Measurements from ENCODE around the gene FRMD4A. TPM values are rescaled to one million over a fixed set of nuclear protein-coding genes. Genes with fewer than 3 reads are reported as not detected.

The FRMD4A gene
- total and polyA plus RNA-seq, 7 donors: 2.9 to 9.1 (median 6.2) TPM

DNA sequence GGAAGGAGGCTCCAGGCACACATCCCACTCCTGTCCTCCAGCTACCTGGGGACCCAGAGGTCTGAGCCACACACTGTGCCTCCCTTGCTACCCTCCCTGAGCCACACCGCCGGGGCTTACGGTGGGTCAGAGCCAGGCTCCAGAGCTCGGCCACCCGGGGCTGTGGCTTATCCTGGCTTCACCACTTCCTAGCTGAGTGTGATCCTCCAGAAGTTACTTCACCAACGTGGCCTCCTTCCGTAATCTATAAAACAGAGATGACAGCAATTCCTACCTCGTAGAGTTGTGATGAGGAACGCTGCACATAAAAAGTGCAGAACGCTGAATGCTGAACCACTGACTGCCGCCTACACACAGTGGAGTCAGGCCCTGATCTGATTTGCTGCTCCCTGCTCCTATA is 458.9 kb downstream of the FRMD4A start:
- Histone ChIP-seq H3K27ac (no peak overlapping the region), H3K4me3 (no peak overlapping the region), H3K4me1 (no peaks in the 10 kb centered on the region), H3K9me3 (no peaks in the 10 kb centered on the region), H3K36me3 (ENCODE audit: insufficient read depth in 1 of 2, low read depth in 1 of 2) (no peaks in the 10 kb centered on the region), H3K27me3 (ENCODE audit: insufficient read depth in 3 of 3, low read length in 2 of 3) (no peaks in the 10 kb centered on the region)
- intact Hi-C loops (cut with DNase I): no loop called here
- DNase-seq (no peak), ATAC-seq (peak in 1 of 4 donors; percentile 30)
- WGBS, 3 donors: 51 to 79% (median 69%) methylated on average over 11 of the region's 11 CpGs
- TF ChIP-seq, protein P1, sequence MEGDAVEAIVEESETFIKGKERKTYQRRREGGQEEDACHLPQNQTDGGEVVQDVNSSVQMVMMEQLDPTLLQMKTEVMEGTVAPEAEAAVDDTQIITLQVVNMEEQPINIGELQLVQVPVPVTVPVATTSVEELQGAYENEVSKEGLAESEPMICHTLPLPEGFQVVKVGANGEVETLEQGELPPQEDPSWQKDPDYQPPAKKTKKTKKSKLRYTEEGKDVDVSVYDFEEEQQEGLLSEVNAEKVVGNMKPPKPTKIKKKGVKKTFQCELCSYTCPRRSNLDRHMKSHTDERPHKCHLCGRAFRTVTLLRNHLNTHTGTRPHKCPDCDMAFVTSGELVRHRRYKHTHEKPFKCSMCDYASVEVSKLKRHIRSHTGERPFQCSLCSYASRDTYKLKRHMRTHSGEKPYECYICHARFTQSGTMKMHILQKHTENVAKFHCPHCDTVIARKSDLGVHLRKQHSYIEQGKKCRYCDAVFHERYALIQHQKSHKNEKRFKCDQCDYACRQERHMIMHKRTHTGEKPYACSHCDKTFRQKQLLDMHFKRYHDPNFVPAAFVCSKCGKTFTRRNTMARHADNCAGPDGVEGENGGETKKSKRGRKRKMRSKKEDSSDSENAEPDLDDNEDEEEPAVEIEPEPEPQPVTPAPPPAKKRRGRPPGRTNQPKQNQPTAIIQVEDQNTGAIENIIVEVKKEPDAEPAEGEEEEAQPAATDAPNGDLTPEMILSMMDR (IDR thresholded peaks at IDR 0.05): no peak

DNA sequence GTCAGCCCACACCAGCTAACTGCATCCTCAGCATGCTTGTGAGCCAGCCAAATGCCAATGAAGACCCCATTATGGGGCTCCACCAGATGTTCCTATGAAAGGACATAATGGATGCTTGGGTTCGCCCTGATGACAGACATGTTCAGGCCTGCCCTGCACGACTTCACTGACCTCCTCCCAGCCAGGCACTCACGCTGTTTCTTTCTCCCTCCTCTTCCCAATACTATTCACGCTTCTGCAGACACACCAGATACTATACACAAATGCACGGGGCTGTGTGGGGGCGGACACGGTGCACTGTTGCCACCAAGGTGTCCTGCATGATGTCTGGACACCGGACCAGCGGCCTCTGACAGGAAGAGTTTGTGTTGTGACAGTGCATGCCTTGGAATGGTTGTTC is 459.7 kb downstream of the FRMD4A start:
- TF ChIP-seq, protein P1 (IDR thresholded peaks at IDR 0.05): no peak
- H3K4me3 ChIP-seq: no peak overlapping the region
- 73 to 78% (median 76%) methylated on average over 9 of the region's 9 CpGs for WGBS, 3 donors
- no peaks in the 10 kb centered on the region for H3K4me1 ChIP-seq
- no peaks in the 10 kb centered on the region for H3K36me3 ChIP-seq (ENCODE audit: insufficient read depth in 1 of 2, low read depth in 1 of 2)
- H3K27ac ChIP-seq: no peak overlapping the region
- no peaks in the 10 kb centered on the region for H3K27me3 ChIP-seq (ENCODE audit: insufficient read depth in 3 of 3, low read length in 2 of 3)
- intact Hi-C loops (cut with DNase I): no loop called here
- H3K9me3 ChIP-seq: no peaks in the 10 kb centered on the region
- ATAC-seq (no peak), DNase-seq (no peak)

DNA sequence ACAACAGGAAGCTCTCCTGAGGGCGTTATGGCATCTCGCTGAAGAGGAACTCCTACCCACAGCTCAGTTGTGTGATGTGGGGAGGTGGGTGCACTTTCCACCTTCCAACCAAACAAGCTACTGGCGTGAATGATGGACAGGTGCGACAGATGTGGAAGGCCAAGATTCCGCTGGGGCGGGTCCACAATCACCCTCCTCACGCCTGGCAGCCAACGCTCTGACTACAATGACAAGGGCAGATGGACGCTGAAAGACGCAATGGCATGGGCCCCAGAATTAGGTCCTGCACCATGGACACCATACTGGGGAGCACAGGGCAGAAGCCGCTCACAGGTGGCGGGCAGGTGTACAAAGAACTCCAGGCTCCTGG is 461.4 kb downstream of the FRMD4A start:
- no peak for ATAC-seq

DNA sequence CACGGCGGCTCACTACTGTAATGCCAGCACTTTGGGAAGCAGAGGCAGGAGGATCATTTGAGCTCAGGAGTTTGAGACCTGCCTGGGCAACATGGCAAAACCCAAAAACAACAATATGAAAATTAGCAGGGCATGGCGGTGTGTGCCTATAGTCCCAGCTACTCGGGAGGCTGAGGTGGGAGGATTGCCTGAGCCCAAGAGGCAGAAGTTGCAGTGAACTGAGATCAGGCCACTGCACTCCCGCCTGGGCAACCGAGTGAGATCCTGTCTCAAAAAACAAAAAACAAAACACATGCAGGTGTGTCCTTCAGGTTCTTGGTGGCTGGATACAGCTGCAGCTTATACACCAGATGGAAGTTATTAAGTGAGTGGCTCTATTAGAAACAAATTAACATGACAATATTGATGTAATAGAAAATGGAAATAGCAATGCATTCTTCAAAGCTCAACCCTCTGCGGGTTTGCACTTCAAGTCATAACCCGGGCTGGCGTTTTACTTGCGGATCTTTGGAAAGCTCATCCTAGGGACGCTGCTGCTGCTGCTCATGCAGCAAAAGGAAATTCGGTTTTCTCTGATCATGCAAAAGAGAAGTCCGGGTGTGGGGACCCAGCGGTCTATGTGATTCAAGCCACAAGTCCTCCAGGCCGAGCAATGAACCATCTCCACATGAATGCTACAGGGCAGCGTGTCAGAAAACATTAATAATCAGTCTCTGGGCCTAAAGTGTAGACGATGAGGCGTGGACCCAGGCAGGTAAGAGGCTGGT is 462.0 kb downstream of the FRMD4A start:
- H3K27ac ChIP-seq: no peak overlapping the region
- H3K9me3 ChIP-seq: no peaks in the 10 kb centered on the region
- TF ChIP-seq, protein P1 (IDR thresholded peaks at IDR 0.05): no peak
- no peak overlapping the region for H3K4me3 ChIP-seq
- 82 to 85% (median 84%) methylated on average over 18 of the region's 18 CpGs for WGBS, 3 donors
- no peaks in the 10 kb centered on the region for H3K4me1 ChIP-seq
- no peak for ATAC-seq
- DNase-seq: no peak
- no peaks in the 10 kb centered on the region for H3K27me3 ChIP-seq (ENCODE audit: insufficient read depth in 3 of 3, low read length in 2 of 3)
- intact Hi-C loops (cut with DNase I): no loop called here
- H3K36me3 ChIP-seq (ENCODE audit: insufficient read depth in 1 of 2, low read depth in 1 of 2): no peaks in the 10 kb centered on the region

More for the DNA sequence above, 461.4 kb downstream of the FRMD4A start:
- Histone ChIP-seq H3K9me3 (no peaks in the 10 kb centered on the region), H3K27ac (no peak overlapping the region), H3K36me3 (ENCODE audit: insufficient read depth in 1 of 2, low read depth in 1 of 2) (no peaks in the 10 kb centered on the region), H3K27me3 (ENCODE audit: insufficient read depth in 3 of 3, low read length in 2 of 3) (no peaks in the 10 kb centered on the region), H3K4me1 (no peaks in the 10 kb centered on the region), H3K4me3 (no peak overlapping the region)
- 94 to 96% (median 96%) methylated on average over 12 of the region's 12 CpGs for WGBS, 3 donors
- TF ChIP-seq, protein P1 (IDR thresholded peaks at IDR 0.05): no peak
- no peak for DNase-seq
- intact Hi-C loops (cut with DNase I): no loop called here

DNA sequence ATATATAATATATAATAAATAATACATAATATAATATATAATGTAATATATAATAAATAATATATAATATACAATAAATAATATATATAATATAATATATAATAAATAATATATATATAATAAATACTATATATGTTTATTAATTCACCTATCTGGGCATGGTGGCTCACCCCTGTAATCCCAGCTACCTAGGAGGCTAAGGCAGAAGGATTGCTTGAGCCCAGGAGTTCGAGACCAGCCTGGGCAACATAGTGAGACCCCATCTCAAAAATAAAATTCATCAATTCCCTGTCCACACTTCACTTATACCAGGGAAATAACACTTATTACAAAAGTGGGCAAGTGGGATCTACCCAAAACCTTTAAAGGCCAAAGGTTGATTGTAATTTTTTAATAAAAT is 462.9 kb downstream of the FRMD4A start:
- WGBS, 3 donors: 97 to 98% (median 97%) methylated on average over 1 of the region's 1 CpG

More for the DNA sequence above, 462.9 kb downstream of the FRMD4A start:
- H3K27me3 ChIP-seq (ENCODE audit: insufficient read depth in 3 of 3, low read length in 2 of 3): no peaks in the 10 kb centered on the region
- H3K4me3 ChIP-seq: no peak overlapping the region
- TF ChIP-seq, protein P1 (IDR thresholded peaks at IDR 0.05): no peak
- H3K4me1 ChIP-seq: no peaks in the 10 kb centered on the region
- no peak overlapping the region for H3K27ac ChIP-seq
- no peaks in the 10 kb centered on the region for H3K36me3 ChIP-seq (ENCODE audit: insufficient read depth in 1 of 2, low read depth in 1 of 2)
- no peak for ATAC-seq
- no peak for DNase-seq
- intact Hi-C loops (cut with DNase I): no loop called here
- H3K9me3 ChIP-seq: no peaks in the 10 kb centered on the region

Data from psoas muscle (tissue), 8 donors.